GM21717 (cell line): ENCODE data around the gene MMRN1.

Experiments used
- ATAC-seq: cut with Tn5 transposase; IDR thresholded peaks from one replicate; pipeline ENCODE4 v1.9.1; 2021; ENCODE audit warnings: mild to moderate bottlenecking, moderate library complexity; ENCODE audit not compliant: unreplicated experiment

MMRN1 gene

GRCh38 chr4:89909889-89910288 is 15.2 kb downstream of the MMRN1 start:
- no peak for ATAC-seq

- ATAC-seq, result no peak
Observed at GRCh38 chr4:89913623-89914022, 19.0 kb downstream of the MMRN1 start.

GRCh38 chr4:89914609-89915550 is 20.2 kb downstream of the MMRN1 start:
- no peak for ATAC-seq

- ATAC-seq, result no peak
Observed at GRCh38 chr4:89915937-89916336, 21.3 kb downstream of the MMRN1 start.

- no peak for ATAC-seq
Observed at GRCh38 chr4:89922848-89923416, 28.3 kb downstream of the MMRN1 start.

GRCh38 chr4:89928838-89929237 is 34.2 kb downstream of the MMRN1 start:
- no peak for ATAC-seq

GRCh38 chr4:89929425-89930159 is 34.9 kb downstream of the MMRN1 start:
- peak; percentile 91 for ATAC-seq

GRCh38 chr4:89939546-89939945 is 44.9 kb downstream of the MMRN1 start:
- ATAC-seq, result peak; percentile 56

GRCh38 chr4:89939994-89940393 is 45.3 kb downstream of the MMRN1 start:
- ATAC-seq, result no peak

GRCh38 chr4:89942811-89943210 is 48.2 kb downstream of the MMRN1 start:
- ATAC-seq, result no peak

- ATAC-seq, result no peak
Observed at GRCh38 chr4:89949782-89950387, 55.2 kb downstream of the MMRN1 start.

GRCh38 chr4:89952458-89952857 is 57.8 kb downstream of the MMRN1 start:
- ATAC-seq, result no peak

- ATAC-seq, result no peak
Observed at GRCh38 chr4:89954906-89955695, 60.4 kb downstream of the MMRN1 start.

GRCh38 chr4:89957046-89957926 is 62.6 kb downstream of the MMRN1 start:
- no peak for ATAC-seq

- no peak for ATAC-seq
Observed at GRCh38 chr4:89981789-89982334, 87.2 kb downstream of the MMRN1 start.

GRCh38 chr4:89988268-89988667 is 93.6 kb downstream of the MMRN1 start:
- no peak for ATAC-seq

GRCh38 chr4:89992744-89993143 is 98.1 kb downstream of the MMRN1 start:
- no peak for ATAC-seq

GRCh38 chr4:89994176-89994873 is 99.7 kb downstream of the MMRN1 start:
- no peak for ATAC-seq

GRCh38 chr4:89995006-89995405 is 100.4 kb downstream of the MMRN1 start:
- no peak for ATAC-seq
